CD4-positive, alpha-beta T cell treated with Interferon alpha-2 for 1 hour (primary cell): ENCODE results near the gene C1QB.
"Not testable (repeated sequence)": the region's sequence is repeated elsewhere in the genome, so short reads cannot be mapped to it uniquely, and the experiment has no call there.

ENCODE experiments used
- DNase-seq, 2 donors: peaks; one replicate each; pipeline ENCODE4 v3.0.0-alpha.2; 2020 to 2022

The C1QB gene

GRCh38 chr1:22666412-22666811, 13.4 kb downstream of the C1QB start:
- DNase-seq: no peak

GRCh38 chr1:22668840-22669239, 15.8 kb downstream of the C1QB start:
- not testable (repeated sequence) for DNase-seq

- DNase-seq: no peak
Observed at GRCh38 chr1:22670352-22670975, 17.4 kb downstream of the C1QB start.

- no peak for DNase-seq
Observed at GRCh38 chr1:22671999-22672398, 19.0 kb downstream of the C1QB start.

GRCh38 chr1:22673486-22674409, 20.7 kb downstream of the C1QB start:
- no peak for DNase-seq

- no peak for DNase-seq
Observed at GRCh38 chr1:22674410-22674749, 21.3 kb downstream of the C1QB start.

- DNase-seq: not testable (repeated sequence)
Observed at GRCh38 chr1:22676151-22676550, 23.1 kb downstream of the C1QB start.

GRCh38 chr1:22676916-22677583, 24.0 kb downstream of the C1QB start:
- DNase-seq: no peak

- DNase-seq: no peak
Observed at GRCh38 chr1:22677931-22678896, 25.2 kb downstream of the C1QB start.

- no peak for DNase-seq
Observed at GRCh38 chr1:22680726-22681125, 27.7 kb downstream of the C1QB start.

GRCh38 chr1:22681556-22682276, 28.7 kb downstream of the C1QB start:
- DNase-seq: no peak

- DNase-seq: no peak
Observed at GRCh38 chr1:22683547-22683946, 30.5 kb downstream of the C1QB start.

- no peak for DNase-seq
Observed at GRCh38 chr1:22685591-22686059, 32.6 kb downstream of the C1QB start.

GRCh38 chr1:22687191-22687590, 34.2 kb downstream of the C1QB start:
- DNase-seq: no peak

- no peak for DNase-seq
Observed at GRCh38 chr1:22688466-22688865, 35.4 kb downstream of the C1QB start.

GRCh38 chr1:22689505-22689904, 36.5 kb downstream of the C1QB start:
- no peak for DNase-seq

GRCh38 chr1:22691031-22691753, 38.2 kb downstream of the C1QB start:
- no peak for DNase-seq

- DNase-seq: no peak
Observed at GRCh38 chr1:22694172-22694571, 41.1 kb downstream of the C1QB start.

GRCh38 chr1:22696610-22697009, 43.6 kb downstream of the C1QB start:
- DNase-seq: no peak

GRCh38 chr1:22697980-22698379, 44.9 kb downstream of the C1QB start:
- DNase-seq: no peak
